Activated gamma-delta T cell treated with Interleukin-2 at 50 U/mL for 16 hours (primary cell): ENCODE results near the gene KCNH4.

Experiments
- DNase-seq: peaks from one replicate; pipeline ENCODE4 v3.0.0-alpha.2; 2020

KCNH4 gene

GRCh38 chr17:42116705-42117396 lies 64.1 kb downstream of the KCNH4 start:
- peak; percentile 85 for DNase-seq

GRCh38 chr17:42114118-42114517 lies 66.8 kb downstream of the KCNH4 start:
- no peak for DNase-seq

GRCh38 chr17:42113293-42114069 lies 67.5 kb downstream of the KCNH4 start:
- DNase-seq: no peak

- DNase-seq: peak; percentile 73
Observed at GRCh38 chr17:42112552-42113176, 68.3 kb downstream of the KCNH4 start, which contains the start of gene DHX58. Gene DHX58 (minus strand): TSS chr17:42112714. CDS start chr17:42111892, 822 bp downstream.

- DNase-seq: no peak
Observed at GRCh38 chr17:42111871-42112551, 68.9 kb downstream of the KCNH4 start.

- no peak for DNase-seq
Observed at GRCh38 chr17:42111265-42111636, 69.7 kb downstream of the KCNH4 start.

- no peak for DNase-seq
Observed at GRCh38 chr17:42110301-42111264, 70.4 kb downstream of the KCNH4 start.

GRCh38 chr17:42109086-42109485 lies 71.9 kb downstream of the KCNH4 start:
- no peak for DNase-seq

GRCh38 chr17:42107597-42108576 lies 73.1 kb downstream of the KCNH4 start:
- DNase-seq: peak; percentile 94

- no peak for DNase-seq
Observed at GRCh38 chr17:42107124-42107523, 73.8 kb downstream of the KCNH4 start.
